ENCODE data around the gene C11orf42.

Gene C11orf42

DNA sequence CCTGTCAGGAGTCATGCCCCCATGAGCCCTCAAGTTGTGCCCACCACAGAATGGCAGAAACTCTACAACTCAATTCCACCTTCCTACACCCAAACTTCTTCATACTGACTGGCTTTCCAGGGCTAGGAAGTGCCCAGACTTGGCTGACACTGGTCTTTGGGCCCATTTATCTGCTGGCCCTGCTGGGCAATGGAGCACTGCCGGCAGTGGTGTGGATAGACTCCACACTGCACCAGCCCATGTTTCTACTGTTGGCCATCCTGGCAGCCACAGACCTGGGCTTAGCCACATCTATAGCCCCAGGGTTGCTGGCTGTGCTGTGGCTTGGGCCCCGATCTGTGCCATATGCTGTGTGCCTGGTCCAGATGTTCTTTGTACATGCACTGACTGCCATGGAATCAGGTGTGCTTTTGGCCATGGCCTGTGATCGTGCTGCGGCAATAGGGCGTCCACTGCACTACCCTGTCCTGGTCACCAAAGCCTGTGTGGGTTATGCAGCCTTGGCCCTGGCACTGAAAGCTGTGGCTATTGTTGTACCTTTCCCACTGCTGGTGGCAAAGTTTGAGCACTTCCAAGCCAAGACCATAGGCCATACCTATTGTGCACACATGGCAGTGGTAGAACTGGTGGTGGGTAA lies 6.1 kb upstream of the C11orf42 start, which contains the start of gene OR52W1:
OR52W1 (plus strand) TSS at position 51 of the 637 bp plus-strand sequence; CDS start at position 51, 0 bp downstream.
- no peak for DNase-seq (ENCODE audit: insufficient read length, low spot score)
- no peak for TF ChIP-seq TAF1 (IDR thresholded peaks at IDR 0.05; ENCODE audit: low read depth, low read length)
- TF ChIP-seq POU2F2 (IDR thresholded peaks at IDR 0.05; ENCODE audit: low read depth, low read length): no peak
- no peak for TF ChIP-seq SPI1 (IDR thresholded peaks at IDR 0.05; ENCODE audit: low read depth, low read length)
- TF ChIP-seq PAX5 (IDR thresholded peaks at IDR 0.05; ENCODE audit: insufficient read depth, low read length, severe bottlenecking): no peak
- no peak for TF ChIP-seq POLR2AphosphoS5 (IDR thresholded peaks at IDR 0.05; ENCODE audit: low read depth, low read length)
- TF ChIP-seq POLR2A (IDR thresholded peaks at IDR 0.05; ENCODE audit: low read depth, low read length): no peak
- no peak for FAIRE-seq

DNA sequence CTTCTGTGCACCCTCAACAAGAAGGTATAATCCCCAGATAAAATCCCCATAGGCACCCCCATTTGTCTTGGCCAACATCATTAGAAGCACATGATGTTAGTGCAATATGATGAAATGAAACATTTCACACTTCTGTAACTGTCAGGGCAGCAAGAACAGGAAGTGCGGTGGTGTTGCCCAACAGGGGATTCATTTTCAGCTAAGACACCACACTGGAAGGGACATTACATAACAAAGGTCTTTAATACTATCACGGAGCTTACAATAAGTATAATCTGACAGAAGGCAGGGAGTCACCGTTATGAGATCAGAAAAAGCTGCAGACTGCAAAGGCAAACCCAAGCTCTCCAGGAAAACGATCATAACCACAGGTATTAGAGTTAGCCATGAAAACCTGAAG lies 4.4 kb upstream of the C11orf42 start:
- FAIRE-seq (no peak), DNase-seq (ENCODE audit: insufficient read length, low spot score) (no peak)
- TF ChIP-seq PAX5 (IDR thresholded peaks at IDR 0.05; ENCODE audit: insufficient read depth, low read length, severe bottlenecking): no peak
- no peak for TF ChIP-seq POLR2AphosphoS5 (IDR thresholded peaks at IDR 0.05; ENCODE audit: low read depth, low read length)
- TF ChIP-seq SPI1 (IDR thresholded peaks at IDR 0.05; ENCODE audit: low read depth, low read length): peak; percentile 45

GRCh38 chr11:6201481-6201880 lies 3.9 kb upstream of the C11orf42 start:
- TF ChIP-seq POU2F2 (IDR thresholded peaks at IDR 0.05; ENCODE audit: low read depth, low read length) (no peak), PAX5 (IDR thresholded peaks at IDR 0.05; ENCODE audit: insufficient read depth, low read length, severe bottlenecking) (no peak), TAF1 (IDR thresholded peaks at IDR 0.05; ENCODE audit: low read depth, low read length) (no peak), POLR2AphosphoS5 (IDR thresholded peaks at IDR 0.05; ENCODE audit: low read depth, low read length) (no peak), SPI1 (IDR thresholded peaks at IDR 0.05; ENCODE audit: low read depth, low read length) (no peak), POLR2A (IDR thresholded peaks at IDR 0.05; ENCODE audit: low read depth, low read length) (no peak)
- FAIRE-seq: no peak

GRCh38 chr11:6202041-6202440 lies 3.3 kb upstream of the C11orf42 start:
- FAIRE-seq (no peak), DNase-seq (ENCODE audit: insufficient read length, low spot score) (no peak)
- no peak for TF ChIP-seq PAX5 (IDR thresholded peaks at IDR 0.05; ENCODE audit: insufficient read depth, low read length, severe bottlenecking)
- TF ChIP-seq TAF1 (IDR thresholded peaks at IDR 0.05; ENCODE audit: low read depth, low read length): no peak
- TF ChIP-seq POLR2A (IDR thresholded peaks at IDR 0.05; ENCODE audit: low read depth, low read length): no peak
- TF ChIP-seq POLR2AphosphoS5 (IDR thresholded peaks at IDR 0.05; ENCODE audit: low read depth, low read length): no peak
- TF ChIP-seq SPI1 (IDR thresholded peaks at IDR 0.05; ENCODE audit: low read depth, low read length): no peak
- TF ChIP-seq POU2F2 (IDR thresholded peaks at IDR 0.05; ENCODE audit: low read depth, low read length): no peak

More at GRCh38 chr11:6201481-6201880, 3.9 kb upstream of the C11orf42 start:
- DNase-seq (ENCODE audit: insufficient read length, low spot score): no peak

GRCh38 chr11:6203327-6203726 lies 2.0 kb upstream of the C11orf42 start:
- DNase-seq (ENCODE audit: insufficient read length, low spot score) (no peak), FAIRE-seq (peak; percentile 31)
- no peak for TF ChIP-seq POLR2AphosphoS5 (IDR thresholded peaks at IDR 0.05; ENCODE audit: low read depth, low read length)
- no peak for TF ChIP-seq PAX5 (IDR thresholded peaks at IDR 0.05; ENCODE audit: insufficient read depth, low read length, severe bottlenecking)
- TF ChIP-seq POLR2A (IDR thresholded peaks at IDR 0.05; ENCODE audit: low read depth, low read length): no peak
- TF ChIP-seq SPI1 (IDR thresholded peaks at IDR 0.05; ENCODE audit: low read depth, low read length): no peak
- no peak for TF ChIP-seq POU2F2 (IDR thresholded peaks at IDR 0.05; ENCODE audit: low read depth, low read length)
- no peak for TF ChIP-seq TAF1 (IDR thresholded peaks at IDR 0.05; ENCODE audit: low read depth, low read length)

DNA sequence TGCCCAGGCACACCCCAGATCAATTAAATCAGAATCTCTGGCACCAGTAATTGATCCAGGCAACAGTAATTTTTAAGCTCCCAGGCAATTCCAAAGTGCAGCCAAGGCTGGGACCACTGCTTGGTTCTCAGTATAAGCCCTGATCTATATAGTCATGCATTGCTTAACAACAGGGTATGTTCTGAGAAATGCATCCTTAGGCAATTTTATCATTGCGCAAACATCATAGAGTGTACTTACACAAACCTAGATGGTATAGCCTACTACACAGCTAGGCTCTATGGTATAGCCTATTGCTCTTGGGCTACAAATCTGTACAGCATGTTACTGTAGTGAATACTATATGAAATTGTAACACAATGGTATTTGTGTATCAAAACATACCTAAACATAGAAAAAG lies 651 bp upstream of the C11orf42 start:
- DNase-seq (ENCODE audit: insufficient read length, low spot score): no peak
- TF ChIP-seq POLR2AphosphoS5 (IDR thresholded peaks at IDR 0.05; ENCODE audit: low read depth, low read length): no peak
- peak; percentile 28 for FAIRE-seq

- DNase-seq (ENCODE audit: insufficient read length, low spot score) (no peak), FAIRE-seq (no peak)
- TF ChIP-seq SPI1 (IDR thresholded peaks at IDR 0.05; ENCODE audit: low read depth, low read length) (no peak), POU2F2 (IDR thresholded peaks at IDR 0.05; ENCODE audit: low read depth, low read length) (no peak), POLR2A (IDR thresholded peaks at IDR 0.05; ENCODE audit: low read depth, low read length) (no peak), TAF1 (IDR thresholded peaks at IDR 0.05; ENCODE audit: low read depth, low read length) (no peak), PAX5 (IDR thresholded peaks at IDR 0.05; ENCODE audit: insufficient read depth, low read length, severe bottlenecking) (no peak), POLR2AphosphoS5 (IDR thresholded peaks at IDR 0.05; ENCODE audit: low read depth, low read length) (no peak)
Observed at GRCh38 chr11:6206456-6207180, 1.3 kb downstream of the C11orf42 start.

DNA sequence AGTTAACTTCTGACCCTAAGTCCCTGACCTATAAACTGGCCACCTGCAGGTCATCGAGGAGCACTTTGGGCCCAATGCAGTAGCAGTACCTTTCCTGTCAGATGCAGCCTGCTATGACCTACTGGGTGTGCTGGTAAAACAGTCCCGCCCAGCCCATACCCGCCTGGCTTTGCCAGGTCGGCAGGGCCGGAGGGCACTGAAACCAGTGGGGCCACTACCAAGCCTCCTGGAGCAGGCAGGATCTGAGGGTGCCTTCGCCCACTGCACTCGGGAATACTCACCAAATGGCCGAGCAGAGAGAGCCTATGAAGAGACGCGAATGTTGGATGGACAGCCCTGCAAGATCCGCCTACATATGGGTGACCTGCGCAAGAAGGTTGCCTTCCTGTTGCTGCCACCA lies 4.4 kb downstream of the C11orf42 start:
- DNase-seq (ENCODE audit: insufficient read length, low spot score) (no peak), FAIRE-seq (no peak)
- no peak for TF ChIP-seq POLR2A (IDR thresholded peaks at IDR 0.05; ENCODE audit: low read depth, low read length)
- TF ChIP-seq POU2F2 (IDR thresholded peaks at IDR 0.05; ENCODE audit: low read depth, low read length): no peak

DNA sequence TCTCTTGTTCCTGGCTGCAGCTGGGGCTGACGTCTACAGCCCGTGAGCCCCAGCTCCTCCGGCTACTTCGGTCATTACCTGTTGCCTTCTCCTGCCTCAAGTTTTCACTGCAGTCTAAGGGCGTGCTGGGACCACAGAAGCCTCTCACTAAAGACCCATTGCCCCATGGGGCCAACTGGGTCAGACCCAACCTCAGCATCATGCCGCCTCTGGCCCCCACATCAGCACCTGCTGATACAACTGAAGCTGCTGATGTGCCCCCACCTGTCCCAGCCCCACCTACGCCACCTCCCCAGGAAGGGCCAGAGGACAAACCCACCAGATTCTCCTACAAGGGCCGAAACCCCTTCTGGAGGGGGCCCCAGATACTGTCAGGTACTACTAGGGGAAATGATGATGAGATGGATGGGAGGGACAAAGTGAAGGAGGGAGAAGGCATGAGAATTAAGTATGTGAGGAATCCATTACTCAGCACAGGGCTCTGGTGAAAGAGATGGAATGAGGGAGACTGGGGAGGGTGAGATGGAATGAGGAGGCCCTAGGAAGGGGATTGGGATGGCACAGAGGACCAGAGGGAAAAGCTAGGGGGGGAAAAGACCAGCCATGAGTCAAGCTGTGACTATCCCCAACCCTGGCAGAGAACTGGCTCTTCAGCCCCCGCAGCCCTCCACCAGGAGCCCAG lies 5.1 kb downstream of the C11orf42 start:
- TF ChIP-seq POU2F2 (IDR thresholded peaks at IDR 0.05; ENCODE audit: low read depth, low read length) (no peak), PAX5 (IDR thresholded peaks at IDR 0.05; ENCODE audit: insufficient read depth, low read length, severe bottlenecking) (no peak), POLR2AphosphoS5 (IDR thresholded peaks at IDR 0.05; ENCODE audit: low read depth, low read length) (no peak), POLR2A (IDR thresholded peaks at IDR 0.05; ENCODE audit: low read depth, low read length) (no peak), SPI1 (IDR thresholded peaks at IDR 0.05; ENCODE audit: low read depth, low read length) (no peak), TAF1 (IDR thresholded peaks at IDR 0.05; ENCODE audit: low read depth, low read length) (no peak)
- no peak for DNase-seq (ENCODE audit: insufficient read length, low spot score)
- no peak for FAIRE-seq
